OCI-M1 (cell line): ENCODE measurements around the gene OR52E8.

Source experiments
- DNase-seq: peaks from one replicate; lab custom pipeline; 2025; lab: John Stamatoyannopoulos, UW

Gene OR52E8

GRCh38 chr11:5857590-5857989, at the start of gene OR52E8:
TSS of gene OR52E8 (minus strand) at chr11:5857690. CDS start at chr11:5857690, 0 bp downstream.
- DNase-seq: no peak

GRCh38 chr11:5899534-5899933, 42.0 kb upstream of the OR52E8 start:
- no peak for DNase-seq

GRCh38 chr11:5892908-5893307, 35.4 kb upstream of the OR52E8 start, which contains the start of gene OR52E5:
TSS of gene OR52E5 (plus strand) at chr11:5893208. CDS start at chr11:5900777, 7,569 bp downstream.
- DNase-seq: no peak

DNA sequence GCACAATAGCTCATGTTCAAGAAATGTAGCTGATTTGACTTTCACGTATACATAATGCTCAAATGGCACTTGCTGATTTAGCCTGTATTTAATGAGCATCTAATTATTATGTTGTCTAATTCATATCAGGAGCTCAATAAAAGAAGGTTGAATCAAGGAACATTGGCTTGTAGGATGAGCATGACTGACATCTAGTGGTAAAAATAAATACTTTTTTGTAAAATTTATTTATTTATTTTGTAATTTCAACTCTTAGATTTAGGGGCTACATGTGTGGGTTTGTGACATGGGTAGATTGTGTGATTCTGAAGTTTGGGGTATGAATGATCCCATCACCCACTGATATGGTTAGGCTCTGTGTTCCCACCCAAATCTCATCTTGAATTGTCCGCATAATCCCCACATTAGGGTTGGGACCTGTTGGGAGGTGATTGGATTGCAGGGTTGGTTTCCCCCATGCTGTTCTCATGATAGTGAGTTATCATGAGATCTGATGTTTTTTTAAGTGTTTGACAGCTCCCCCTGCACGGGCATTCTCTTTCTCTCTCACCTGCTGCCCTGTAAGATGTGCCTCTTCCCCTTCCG, 33.8 kb upstream of the OR52E8 start:
- peak; percentile 60 for DNase-seq

DNA sequence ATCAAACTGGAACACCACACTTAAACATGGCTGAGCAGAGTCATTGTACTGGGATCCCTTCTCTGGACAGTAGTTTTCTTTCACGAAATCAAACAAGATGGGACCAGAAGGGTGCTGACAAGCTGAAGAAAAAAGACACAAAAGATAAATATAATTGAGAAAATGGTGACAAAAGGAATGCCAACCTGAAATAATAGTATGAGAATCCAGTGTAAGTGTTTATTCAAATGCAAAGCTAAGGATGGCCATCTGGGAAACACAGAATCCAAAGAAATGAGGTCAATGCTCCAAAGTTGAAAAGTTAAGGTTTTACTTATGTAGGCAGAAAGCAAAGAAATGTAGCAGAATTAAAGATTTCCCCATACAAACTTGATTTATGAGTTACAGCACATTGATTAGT, 30.2 kb upstream of the OR52E8 start:
- no peak for DNase-seq

DNA sequence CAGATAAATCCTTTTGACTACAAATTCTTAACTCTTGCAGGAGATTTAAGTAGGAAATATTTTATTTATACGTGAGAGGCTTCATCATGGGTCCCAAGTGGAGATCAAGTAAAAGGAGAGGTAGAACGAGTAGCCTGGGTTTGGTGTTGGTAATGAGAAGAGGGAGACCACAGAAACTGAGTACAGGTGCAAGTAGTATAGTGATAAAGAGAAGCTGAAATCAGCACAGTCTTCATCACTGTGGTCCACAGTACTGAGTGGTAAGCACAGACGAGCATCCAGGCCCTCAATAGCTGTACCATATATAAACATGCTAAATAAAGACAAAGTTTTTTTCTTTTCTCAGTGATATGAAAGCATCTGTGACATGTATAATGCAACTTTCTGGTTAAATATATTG, 29.7 kb upstream of the OR52E8 start:
- DNase-seq: no peak

DNA sequence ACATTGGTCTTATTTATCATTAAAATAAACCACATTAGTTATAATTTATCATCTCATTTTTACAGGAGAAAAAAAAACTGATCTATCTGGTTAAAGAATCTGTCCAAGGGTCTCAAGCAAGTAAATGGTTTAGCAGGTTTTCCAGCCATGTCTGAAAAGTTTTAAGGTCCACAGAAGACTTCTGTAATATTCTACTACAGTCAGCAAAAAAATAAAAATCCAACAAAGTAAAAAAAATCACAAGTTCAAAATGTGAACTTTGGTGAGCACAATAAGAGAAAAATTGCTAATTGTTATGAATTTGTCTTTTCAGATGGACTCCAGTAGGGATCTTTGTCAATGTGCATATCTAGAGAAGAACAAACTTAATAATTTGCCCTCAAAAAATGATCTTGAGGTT, 24.3 kb upstream of the OR52E8 start:
- no peak for DNase-seq

- no peak for DNase-seq
Measured at GRCh38 chr11:5880329-5880728, 22.8 kb upstream of the OR52E8 start, which contains the start of gene OR52E4. TSS of gene OR52E4 (plus strand) at chr11:5880629. CDS start at chr11:5884293, 3,664 bp downstream.

DNA sequence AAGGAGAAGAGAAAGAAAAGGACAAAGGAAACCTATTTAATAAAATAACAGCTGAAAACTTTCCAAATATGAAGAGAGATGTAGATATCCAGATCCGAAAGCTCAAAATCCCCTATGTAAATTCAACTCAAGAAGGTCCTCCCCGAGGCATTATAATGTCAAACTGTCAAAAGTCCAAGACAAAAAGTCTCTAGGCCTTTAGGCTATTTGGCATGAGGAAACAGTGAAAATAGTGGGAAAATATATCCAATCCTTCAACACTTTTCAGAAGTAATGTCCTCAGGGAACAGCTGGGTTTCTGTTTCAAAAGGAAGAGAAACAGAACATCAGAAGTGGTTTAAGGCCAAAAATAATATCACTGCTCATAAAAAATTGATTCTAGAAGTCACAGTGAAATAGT, 21.1 kb upstream of the OR52E8 start:
- DNase-seq: no peak

- DNase-seq: no peak
Measured at GRCh38 chr11:5865826-5866225, 8.3 kb upstream of the OR52E8 start.

GRCh38 chr11:5851002-5851401, 6.5 kb downstream of the OR52E8 start:
- DNase-seq: peak; percentile 76

DNA sequence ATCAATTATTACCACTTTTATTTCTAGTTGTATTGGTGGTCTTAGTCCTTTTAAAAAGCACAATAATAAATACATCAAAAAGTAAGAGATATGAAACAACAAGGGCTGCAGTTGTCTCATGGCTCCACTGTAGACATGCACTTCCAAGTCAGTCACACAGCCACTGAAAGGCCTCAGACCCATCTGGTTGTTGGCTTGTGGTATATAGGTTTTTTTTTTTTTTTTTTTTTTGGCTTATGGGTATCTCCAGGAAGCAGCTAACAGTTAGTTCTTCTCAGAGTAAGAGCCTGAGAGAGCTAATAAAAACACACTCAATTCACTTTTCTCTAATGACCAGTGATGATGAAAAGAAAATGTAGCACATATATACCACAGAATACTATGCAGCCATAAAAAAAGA, 9.8 kb downstream of the OR52E8 start:
- DNase-seq: peak; percentile 36

DNA sequence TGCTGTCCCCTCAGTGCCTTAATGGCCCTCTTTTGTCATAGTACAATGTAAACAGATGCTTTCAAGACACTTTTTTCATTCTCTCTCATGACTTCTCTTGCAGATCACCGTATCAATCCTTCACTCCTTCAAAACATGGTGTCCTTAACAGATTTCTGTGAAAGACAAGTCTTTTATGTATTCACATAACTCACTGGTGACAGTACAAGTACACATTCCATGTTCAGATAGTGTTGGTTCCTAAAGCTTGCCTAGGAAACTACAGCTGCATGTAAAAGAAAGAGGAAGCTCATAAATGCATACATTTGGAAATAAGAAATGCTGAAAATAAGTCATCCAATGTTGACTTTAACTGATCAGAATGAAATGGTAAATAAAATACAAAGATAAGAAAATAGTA, 10.8 kb downstream of the OR52E8 start:
- peak; percentile 71 for DNase-seq

- no peak for DNase-seq
Measured at GRCh38 chr11:5841797-5842196, 15.7 kb downstream of the OR52E8 start, which contains the start of gene OR52E6. TSS of gene OR52E6 (minus strand) at chr11:5841897. CDS start at chr11:5841897, 0 bp downstream.

DNA sequence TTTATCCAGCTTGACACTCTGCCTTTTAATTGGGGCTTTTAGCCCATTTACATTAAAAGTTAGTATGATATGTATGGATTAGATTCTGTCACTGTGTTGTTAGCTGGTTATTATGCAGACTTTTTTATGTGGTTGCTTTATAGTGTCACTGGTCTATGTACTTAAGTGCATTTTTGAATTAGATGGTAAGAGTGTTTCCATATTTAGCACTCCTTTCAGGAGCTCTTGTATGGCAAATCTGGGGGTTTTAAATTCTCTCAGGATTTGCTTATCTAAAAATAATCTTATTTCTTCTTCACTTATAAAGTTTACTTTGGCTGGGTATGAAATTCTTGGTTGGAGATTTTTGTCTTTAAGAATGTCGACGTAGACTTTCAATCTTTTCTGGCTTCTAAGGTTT, 19.8 kb downstream of the OR52E8 start:
- no peak for DNase-seq

DNA sequence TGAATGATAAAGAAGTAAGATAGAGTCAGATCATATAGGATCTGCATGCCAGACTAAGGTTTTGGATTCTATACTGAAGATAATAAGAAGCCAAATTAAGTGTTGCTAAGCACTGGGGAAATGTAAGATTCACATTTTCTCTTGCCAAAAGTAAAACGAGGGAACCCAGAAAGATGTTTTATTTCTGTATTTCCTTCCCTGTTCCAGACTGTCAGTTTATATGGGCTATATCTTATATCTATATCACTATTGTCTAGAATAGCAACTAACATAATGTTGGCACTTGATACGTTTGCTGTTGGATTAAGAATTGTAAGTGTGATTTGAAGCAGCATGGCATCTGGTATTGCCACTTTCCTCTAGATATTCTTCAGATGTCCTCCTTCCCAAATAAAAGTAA, 24.0 kb downstream of the OR52E8 start:
- no peak for DNase-seq

DNA sequence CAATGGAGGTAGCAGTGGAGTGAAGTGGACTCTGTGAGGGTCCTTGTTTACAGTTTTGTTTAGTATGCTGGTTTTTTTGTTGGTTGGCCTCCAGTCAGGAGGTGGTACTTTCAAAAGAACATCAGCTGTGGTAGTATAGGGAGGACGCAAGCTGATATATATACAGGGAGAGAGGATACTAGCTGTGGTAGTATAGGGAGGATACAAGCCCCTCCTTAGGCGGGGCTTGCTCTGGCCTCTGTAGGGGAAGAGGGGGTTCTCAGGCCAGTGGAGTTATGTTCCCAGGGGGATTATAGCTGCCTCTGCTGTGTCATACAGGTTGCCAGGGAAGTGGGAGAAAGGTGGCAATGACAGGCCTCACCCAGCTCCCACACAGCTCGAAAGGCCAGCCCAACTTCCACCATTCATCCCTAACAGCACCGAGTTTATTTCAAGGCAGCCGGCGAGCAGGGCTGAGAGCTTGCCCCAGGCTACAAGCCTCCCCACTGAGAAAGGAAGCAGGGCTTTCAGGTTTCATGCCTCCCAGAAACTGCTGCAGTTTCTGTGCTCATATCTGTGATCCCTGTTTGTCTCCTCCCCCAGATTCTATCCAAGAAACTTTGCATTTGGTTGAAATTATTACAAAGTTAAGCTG, 26.2 kb downstream of the OR52E8 start:
- DNase-seq: no peak

- DNase-seq: peak; percentile 78
Measured at GRCh38 chr11:5818245-5818886, 39.1 kb downstream of the OR52E8 start.

- peak; percentile 94 for DNase-seq
Measured at GRCh38 chr11:5815534-5815933, 42.0 kb downstream of the OR52E8 start.

GRCh38 chr11:5809905-5810795, 47.3 kb downstream of the OR52E8 start:
- DNase-seq: peak; percentile 94

- no peak for DNase-seq
Measured at GRCh38 chr11:5809122-5809519, 48.4 kb downstream of the OR52E8 start.

DNA sequence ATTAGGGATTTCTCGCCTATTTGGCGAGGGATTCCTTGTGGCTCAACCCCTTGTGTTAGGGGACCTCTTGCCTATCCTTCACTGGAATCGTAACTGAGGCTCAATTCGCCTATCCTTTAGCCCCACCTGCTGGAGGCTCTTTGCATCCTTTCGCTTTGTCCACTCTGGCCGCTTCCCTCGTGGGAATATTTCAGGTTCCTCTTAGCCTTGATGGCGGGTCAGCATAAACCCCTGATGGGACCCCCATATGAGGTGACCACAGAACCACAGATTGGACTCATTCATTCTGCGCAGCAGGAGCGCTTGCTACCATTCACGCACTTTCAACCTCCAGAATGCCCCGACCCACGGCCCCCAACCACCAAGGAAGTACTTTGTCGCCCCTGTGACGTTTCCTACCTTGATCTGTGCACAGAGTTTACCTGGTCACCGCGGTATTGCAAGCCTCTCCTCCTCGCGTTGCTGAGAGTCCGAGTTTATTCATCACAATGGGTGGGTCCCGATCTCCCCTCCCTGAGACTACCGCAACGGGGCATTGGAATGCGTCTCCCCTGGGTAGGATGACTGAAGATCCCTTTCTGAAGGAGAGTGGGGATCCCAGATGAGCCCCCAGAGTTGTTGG, 48.9 kb downstream of the OR52E8 start, which contains the start of gene OR52N2:
Gene OR52N2 (plus strand): TSS at position 425 of the 622 bp plus-strand sequence. CDS start 11,412 bp downstream, outside the sequence.
- DNase-seq: peak; percentile 73
